Measurements from ENCODE around the gene TFDP2. TPM values are rescaled to one million over a fixed set of nuclear protein-coding genes. Genes with fewer than 3 reads are reported as not detected.

TFDP2 gene
- total and polyA plus RNA-seq, 2 donors (not counting 1 experiment from before 2014, with no cell fraction given): 5.5 to 31.7 TPM

DNA sequence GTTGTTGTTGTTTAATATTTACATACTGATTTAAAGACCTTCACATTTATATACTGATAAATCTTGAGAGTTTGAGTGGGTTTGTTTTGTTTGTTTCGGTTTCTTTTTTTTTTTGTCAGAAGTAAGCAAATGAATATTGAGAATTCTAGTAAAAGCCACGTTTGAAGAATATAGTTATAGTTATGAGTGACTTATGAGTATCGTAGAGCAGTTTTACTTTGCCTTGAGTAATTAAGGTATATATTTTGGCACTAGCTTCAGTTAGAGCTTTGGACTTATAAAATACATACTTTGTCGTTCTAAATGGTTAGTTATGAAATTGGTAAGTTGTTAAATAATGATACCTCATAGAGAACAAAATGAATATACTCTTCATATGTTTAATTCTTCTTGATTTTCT is 245.1 kb downstream of the TFDP2 start:
- no peaks in the 10 kb centered on the region for H3K27me3 Mint-ChIP-seq
- H4K20me1 ChIP-seq (ENCODE audit: control insufficient read depth, insufficient read depth, low read length, poor library complexity, severe bottlenecking): no peaks in the 10 kb centered on the region
- H3K9ac ChIP-seq (ENCODE audit: low read length): no peak overlapping the region
- peaks cover 0 to 16% (median 9%) of the 10 kb centered on the region in 3 donors for H3K9me3 ChIP-seq (ENCODE audit: control extremely low read depth in 1 of 3, control insufficient read depth in 2 of 3, insufficient read depth in 1 of 3, low read length in 2 of 3)
- H3K4me2 ChIP-seq (replicated peaks; ENCODE audit: low read depth, low read length, poor library complexity, severe bottlenecking): no peak overlapping the region
- WGBS (ENCODE audit: insufficient coverage): no CpG with 5 or more reads among the region's 4 CpGs
- H3K27ac ChIP-seq (ENCODE audit: low read length in 2 of 2): no peak overlapping the region
- no peak overlapping the region for H2AFZ ChIP-seq (ENCODE audit: insufficient read depth, low read depth, low read length, poor library complexity, severe bottlenecking)
- ATAC-seq (ENCODE audit: low read depth) (no peak), DNase-seq (no peak)
- H3K27me3 ChIP-seq (replicated peaks in 1 of 4; ENCODE audit: control extremely low read depth in 1 of 4, control insufficient read depth in 3 of 4, insufficient read depth in 4 of 4, low read length in 3 of 4): no peaks in the 10 kb centered on the region
- H3K4me1 Mint-ChIP-seq: peaks cover 12% of the 10 kb centered on the region
- no peak overlapping the region for H3K27ac Mint-ChIP-seq
- H3K9me3 Mint-ChIP-seq (ENCODE audit: insufficient read depth): peaks cover 3% of the 10 kb centered on the region
- H3K36me3 ChIP-seq (replicated peaks in 1 of 2; ENCODE audit: control extremely low read depth in 1 of 2, control insufficient read depth in 1 of 2, extremely low read depth in 1 of 2, insufficient read depth in 2 of 2, low read length in 1 of 2): peaks cover 0 to 5% of the 10 kb centered on the region in 2 experiments
- H3K4me3 Mint-ChIP-seq: no peak overlapping the region
- ChIA-PET POLR2A (no interaction called here), CTCF (interaction anchor here (0.6 to 2.5 kb wide), 8 partner anchors 9 to 558 kb away, joined by 3 to 9 read pairs (median 3); no protein-coding TSS in a partner anchor)
- no peak for TF ChIP-seq EZH2 (IDR thresholded peaks at IDR 0.05; ENCODE audit: borderline replicate concordance, insufficient read depth, low read depth, low read length, poor library complexity, severe bottlenecking)
- TF ChIP-seq, protein P1, sequence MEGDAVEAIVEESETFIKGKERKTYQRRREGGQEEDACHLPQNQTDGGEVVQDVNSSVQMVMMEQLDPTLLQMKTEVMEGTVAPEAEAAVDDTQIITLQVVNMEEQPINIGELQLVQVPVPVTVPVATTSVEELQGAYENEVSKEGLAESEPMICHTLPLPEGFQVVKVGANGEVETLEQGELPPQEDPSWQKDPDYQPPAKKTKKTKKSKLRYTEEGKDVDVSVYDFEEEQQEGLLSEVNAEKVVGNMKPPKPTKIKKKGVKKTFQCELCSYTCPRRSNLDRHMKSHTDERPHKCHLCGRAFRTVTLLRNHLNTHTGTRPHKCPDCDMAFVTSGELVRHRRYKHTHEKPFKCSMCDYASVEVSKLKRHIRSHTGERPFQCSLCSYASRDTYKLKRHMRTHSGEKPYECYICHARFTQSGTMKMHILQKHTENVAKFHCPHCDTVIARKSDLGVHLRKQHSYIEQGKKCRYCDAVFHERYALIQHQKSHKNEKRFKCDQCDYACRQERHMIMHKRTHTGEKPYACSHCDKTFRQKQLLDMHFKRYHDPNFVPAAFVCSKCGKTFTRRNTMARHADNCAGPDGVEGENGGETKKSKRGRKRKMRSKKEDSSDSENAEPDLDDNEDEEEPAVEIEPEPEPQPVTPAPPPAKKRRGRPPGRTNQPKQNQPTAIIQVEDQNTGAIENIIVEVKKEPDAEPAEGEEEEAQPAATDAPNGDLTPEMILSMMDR (IDR thresholded peaks at IDR 0.05): no peak
- peaks cover 8% of the 10 kb centered on the region for H3K79me2 ChIP-seq (ENCODE audit: control insufficient read depth, insufficient read depth, low read length)
- peaks cover 6 to 7% of the 10 kb centered on the region in 2 donors for H3K4me1 ChIP-seq (ENCODE audit: control insufficient read depth in 2 of 2, insufficient read depth in 2 of 2, low read length in 2 of 2)
- intact Hi-C loops (cut with micrococcal nuclease): no loop called here
- no peak overlapping the region for H3K4me3 ChIP-seq (ENCODE audit: control extremely low read depth in 1 of 5, extremely low read depth in 1 of 5, insufficient read depth in 1 of 5, low read depth in 2 of 5, low read length in 4 of 5)

DNA sequence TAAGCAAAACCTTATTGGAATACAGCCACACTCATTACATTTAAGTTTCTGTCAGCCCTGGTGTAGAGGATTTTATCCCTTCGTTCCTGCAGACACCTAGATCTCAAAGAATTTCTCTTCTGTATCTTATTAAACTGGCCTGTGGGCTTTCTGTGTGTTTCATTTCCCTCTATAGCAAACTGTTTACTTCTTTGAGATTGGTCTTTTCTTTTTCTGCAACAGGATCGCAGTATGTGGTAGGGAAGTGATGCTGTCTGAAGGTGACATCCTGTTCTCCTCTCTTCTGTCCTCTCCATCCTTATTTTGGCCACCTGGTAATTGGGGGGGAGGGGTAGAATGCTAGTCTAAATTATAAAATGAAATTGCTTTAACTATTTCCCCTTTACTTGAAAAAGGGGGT is 247.4 kb downstream of the TFDP2 start:
- H3K4me3 ChIP-seq (ENCODE audit: control extremely low read depth in 1 of 5, extremely low read depth in 1 of 5, insufficient read depth in 1 of 5, low read depth in 2 of 5, low read length in 4 of 5): no peak overlapping the region
- H3K4me2 ChIP-seq (replicated peaks; ENCODE audit: low read depth, low read length, poor library complexity, severe bottlenecking): peak overlapping the region; percentile 0
- Mint-ChIP-seq H3K4me1 (peaks cover 12% of the 10 kb centered on the region), H3K4me3 (no peak overlapping the region), H3K27me3 (no peaks in the 10 kb centered on the region), H3K27ac (peak overlapping the region; percentile 4), H3K9me3 (ENCODE audit: insufficient read depth) (peaks cover 8% of the 10 kb centered on the region)
- CTCF ChIA-PET: no interaction called here
- H3K4me1 ChIP-seq (ENCODE audit: control insufficient read depth in 2 of 2, insufficient read depth in 2 of 2, low read length in 2 of 2): peaks cover 6 to 7% of the 10 kb centered on the region in 2 donors
- no peak for DNase-seq
- no peaks in the 10 kb centered on the region for H3K27me3 ChIP-seq (replicated peaks in 1 of 4; ENCODE audit: control extremely low read depth in 1 of 4, control insufficient read depth in 3 of 4, insufficient read depth in 4 of 4, low read length in 3 of 4)
- WGBS (ENCODE audit: insufficient coverage): no CpG with 5 or more reads among the region's 2 CpGs
- peak; percentile 24 for ATAC-seq (ENCODE audit: low read depth)
- peak overlapping the region in 1 of 2 donors; percentile 24 for H3K27ac ChIP-seq (ENCODE audit: low read length in 2 of 2)
- TF ChIP-seq EZH2 (IDR thresholded peaks at IDR 0.05; ENCODE audit: borderline replicate concordance, insufficient read depth, low read depth, low read length, poor library complexity, severe bottlenecking): no peak
- H3K36me3 ChIP-seq (replicated peaks in 1 of 2; ENCODE audit: control extremely low read depth in 1 of 2, control insufficient read depth in 1 of 2, extremely low read depth in 1 of 2, insufficient read depth in 2 of 2, low read length in 1 of 2): peaks cover 0 to 4% of the 10 kb centered on the region in 2 experiments
- intact Hi-C loops (cut with micrococcal nuclease): no loop called here
- peaks cover 0 to 16% (median 9%) of the 10 kb centered on the region in 3 donors for H3K9me3 ChIP-seq (ENCODE audit: control extremely low read depth in 1 of 3, control insufficient read depth in 2 of 3, insufficient read depth in 1 of 3, low read length in 2 of 3)
- H4K20me1 ChIP-seq (ENCODE audit: control insufficient read depth, insufficient read depth, low read length, poor library complexity, severe bottlenecking): no peaks in the 10 kb centered on the region
- no peak overlapping the region for H2AFZ ChIP-seq (ENCODE audit: insufficient read depth, low read depth, low read length, poor library complexity, severe bottlenecking)
- no peak overlapping the region for H3K9ac ChIP-seq (ENCODE audit: low read length)
- H3K79me2 ChIP-seq (ENCODE audit: control insufficient read depth, insufficient read depth, low read length): peaks cover 9% of the 10 kb centered on the region
- POLR2A ChIA-PET: no interaction called here
